ENCODE measurements around the gene ZNF503. TPM values are rescaled to one million over a fixed set of nuclear protein-coding genes. Genes with fewer than 3 reads are reported as not detected.
A peak's percentile ranks its signal among the peaks of the same experiment; 100 is the strongest.

ZNF503 gene
- total RNA-seq, 1 experiment from 2014 or later, result 42.3 TPM

GRCh38 chr10:75400163-75400770 is 1.3 kb downstream of the ZNF503 start:
- H3K36me3 ChIP-seq (ENCODE audit: low read depth, low read length), result no peaks in the 10 kb centered on the region
- ChIA-PET POLR2A (ENCODE audit: unreplicated experiment) (no interaction called here), CTCF (interaction anchor here (0.6 to 1.5 kb wide), 2 partner anchors 636 to 687 kb away, joined by 4 to 9 read pairs; no protein-coding TSS in a partner anchor)
- H3K9me2 ChIP-seq (replicated peaks; ENCODE audit: low read length), result no peaks in the 10 kb centered on the region
- BruUV-seq (replicated peaks), result no TSS peak
- H3K4me3 ChIP-seq (ENCODE audit: low read length), result peak overlapping the region; percentile 79
- peaks cover 3% of the 10 kb centered on the region; the same call in 1 of the 2 replicates for H3K4me1 ChIP-seq (ENCODE audit: insufficient read depth, low read length)
- H3K27ac ChIP-seq (ENCODE audit: low read length), result peak overlapping the region; percentile 81
- H3K79me2 ChIP-seq (ENCODE audit: low read length), result peaks cover 83% of the 10 kb centered on the region
- H3K4me2 ChIP-seq (ENCODE audit: low read length), result peak overlapping the region; percentile 84
- peaks cover 22% of the 10 kb centered on the region for H4K20me1 ChIP-seq (ENCODE audit: low read length)
- intact Hi-C loops (cut with micrococcal nuclease), result loop anchor here (2.0 to 10.0 kb wide), 7 partner anchors 575 to 1712 kb away; partner anchors contain the start of gene KAT6B
- peak overlapping the region; percentile 80 for H3K9ac ChIP-seq (ENCODE audit: low read length)
- peaks cover 95% of the 10 kb centered on the region for H3K27me3 ChIP-seq (ENCODE audit: low read length)
- TF ChIP-seq EZH2 (IDR thresholded peaks at IDR 0.05; ENCODE audit: low read length, unreplicated experiment) (peak; percentile 86), EZH2phosphoT487 (IDR thresholded peaks at IDR 0.05; ENCODE audit: borderline replicate concordance, low read length) (peak; percentile 32; the same call in 1 of the 2 replicates), CTCF (conservative IDR thresholded peaks at IDR 0.05; ENCODE audit: low read depth, low read length) (peak; percentile 14; the same call in 1 of the 2 replicates)
- peak overlapping the region; percentile 89; the same call in 1 of the 2 replicates for H2AFZ ChIP-seq (ENCODE audit: low read length)
- H3K9me3 ChIP-seq (ENCODE audit: low read length), result no peaks in the 10 kb centered on the region
- DNase-seq (no peak), ATAC-seq (no peak)
- H3F3A ChIP-seq (ENCODE audit: low read length, unreplicated experiment), result no peaks in the 10 kb centered on the region

GRCh38 chr10:75399461-75400162 is 2.0 kb downstream of the ZNF503 start:
- BruUV-seq (replicated peaks), result no TSS peak
- H3K4me1 ChIP-seq (ENCODE audit: insufficient read depth, low read length), result peaks cover 6% of the 10 kb centered on the region; the same call in 1 of the 2 replicates
- DNase-seq (peak; percentile 95), ATAC-seq (peak; percentile 3)
- CTCF ChIA-PET, result interaction anchor here (0.6 to 1.5 kb wide), 3 partner anchors 174 to 688 kb away, joined by 3 to 9 read pairs (median 4); no protein-coding TSS in a partner anchor
- H3K79me2 ChIP-seq (ENCODE audit: low read length), result peaks cover 76% of the 10 kb centered on the region
- TF ChIP-seq EZH2phosphoT487 (IDR thresholded peaks at IDR 0.05; ENCODE audit: borderline replicate concordance, low read length) (no peak), EZH2 (IDR thresholded peaks at IDR 0.05; ENCODE audit: low read length, unreplicated experiment) (no peak), CTCF (conservative IDR thresholded peaks at IDR 0.05; ENCODE audit: low read depth, low read length) (peak; percentile 63)
- H3K27me3 ChIP-seq (ENCODE audit: low read length), result peaks cover 95% of the 10 kb centered on the region
- peak overlapping the region; percentile 80 for H3K9ac ChIP-seq (ENCODE audit: low read length)
- H2AFZ ChIP-seq (ENCODE audit: low read length), result peak overlapping the region; percentile 32; the same call in 1 of the 2 replicates
- H3K27ac ChIP-seq (ENCODE audit: low read length), result peak overlapping the region; percentile 81
- H3K4me2 ChIP-seq (ENCODE audit: low read length), result peak overlapping the region; percentile 84
- H3K9me3 ChIP-seq (ENCODE audit: low read length), result no peaks in the 10 kb centered on the region
- no peaks in the 10 kb centered on the region for H3K9me2 ChIP-seq (replicated peaks; ENCODE audit: low read length)
- POLR2A ChIA-PET (ENCODE audit: unreplicated experiment), result no interaction called here
- H3F3A ChIP-seq (ENCODE audit: low read length, unreplicated experiment), result no peaks in the 10 kb centered on the region
- H4K20me1 ChIP-seq (ENCODE audit: low read length), result peaks cover 22% of the 10 kb centered on the region
- no peaks in the 10 kb centered on the region for H3K36me3 ChIP-seq (ENCODE audit: low read depth, low read length)
- intact Hi-C loops (cut with micrococcal nuclease), result loop anchor here (2.0 to 10.0 kb wide), 8 partner anchors 212 to 1713 kb away; partner anchors contain the start of gene KAT6B
- peak overlapping the region; percentile 79 for H3K4me3 ChIP-seq (ENCODE audit: low read length)

Data from PC-3 (cell line).